ENCODE data around the gene PIK3C2G.

Gene PIK3C2G

GRCh38 chr12:18683327-18684013, 422.2 kb downstream of the PIK3C2G start:
- no peak for TF ChIP-seq CTCF (IDR thresholded peaks at IDR 0.05)

GRCh38 chr12:18684430-18684829, 423.1 kb downstream of the PIK3C2G start:
- no peak for TF ChIP-seq CTCF (IDR thresholded peaks at IDR 0.05)

- TF ChIP-seq CTCF (IDR thresholded peaks at IDR 0.05) = no peak
These were observed 428.5 kb downstream of the PIK3C2G start for GRCh38 chr12:18689771-18690170.

DNA sequence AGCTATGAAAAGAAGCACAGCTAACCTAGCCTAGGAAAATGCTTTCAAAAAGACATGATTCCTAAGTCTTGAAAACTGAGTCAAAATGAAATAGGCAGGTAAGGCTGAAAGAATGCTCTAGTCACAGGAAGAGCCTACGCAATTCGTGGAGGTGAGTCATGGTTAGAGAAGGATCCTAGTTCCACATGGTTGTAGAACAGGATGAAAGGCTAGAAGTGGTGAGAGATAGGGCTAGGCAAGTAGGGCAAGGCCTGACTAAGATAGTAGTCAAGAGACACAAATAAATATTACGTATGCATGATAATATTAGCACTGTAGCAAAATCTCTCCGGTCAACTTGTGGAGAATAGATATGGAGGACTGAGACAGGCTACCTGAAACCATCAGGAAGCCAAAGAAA, 429.3 kb downstream of the PIK3C2G start:
- TF ChIP-seq CTCF (IDR thresholded peaks at IDR 0.05) = no peak

DNA sequence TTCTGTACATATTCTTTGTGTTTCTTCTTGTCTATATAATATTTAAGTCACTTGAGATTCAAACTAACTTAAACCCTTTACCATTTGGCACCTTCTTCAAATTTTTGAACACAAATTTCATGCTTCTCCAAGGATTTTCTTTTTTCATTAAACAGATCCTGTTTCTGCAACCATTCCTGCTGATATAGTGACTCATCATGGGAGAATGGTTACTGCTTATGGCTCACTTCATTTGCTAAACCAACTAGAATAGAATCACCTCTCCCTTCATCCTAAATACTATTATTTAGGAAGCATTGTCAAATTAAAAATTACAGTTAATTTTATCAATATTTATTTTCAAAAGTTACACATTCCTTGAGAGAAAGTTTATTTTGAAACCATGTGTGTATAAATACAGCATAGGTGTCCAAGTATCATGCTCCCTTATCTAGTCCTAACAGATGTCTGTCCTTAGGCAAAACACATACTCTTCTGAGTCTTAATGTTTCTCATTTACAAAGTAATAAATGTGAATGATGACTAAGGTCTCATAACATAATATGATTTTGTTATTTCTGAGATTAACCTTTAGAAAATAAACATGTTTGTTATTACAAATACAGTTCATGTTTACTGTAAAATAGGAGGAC, 435.8 kb downstream of the PIK3C2G start:
- no peak for TF ChIP-seq CTCF (IDR thresholded peaks at IDR 0.05)

All from LNCAP (cell line).